Hepatocyte (in vitro differentiated cells): ENCODE measurements around the gene NUMA1. TPM values are rescaled to one million over a fixed set of nuclear protein-coding genes. Genes with fewer than 3 reads are reported as not detected.

Experiments used
- DNase-seq: peaks from one replicate; pipeline ENCODE4 v3.0.0-alpha.2; 2016; ENCODE audit warnings: low spot score
- H2AFZ ChIP-seq: fragments of 200-600 bp; sonication (generic); 2 replicates; pipeline ENCODE4 v1.6.0; 2016; ENCODE audit warnings: antibody characterized with exemption, mild to moderate bottlenecking
- H3K27ac ChIP-seq: fragments of 200-600 bp; sonication (generic); 2 replicates; pipeline ENCODE4 v1.5.1; 2016; ENCODE audit warnings: mild to moderate bottlenecking
- H3K27me3 ChIP-seq: fragments of 200-600 bp; sonication (generic); 2 replicates; pipeline ENCODE4 v1.6.1; 2016
- H3K36me3 ChIP-seq: fragments of 200-600 bp; sonication (generic); replicated peaks from 2 replicates; pipeline ENCODE4 v1.5.1; 2016; ENCODE audit warnings: low read depth; ENCODE audit not compliant: insufficient read depth
- H3K4me1 ChIP-seq: fragments of 200-600 bp; sonication (generic); 2 replicates; pipeline ENCODE4 v1.5.1; 2016; ENCODE audit warnings: mild to moderate bottlenecking, moderate library complexity; ENCODE audit not compliant: insufficient read depth
- H3K4me2 ChIP-seq: fragments of 200-600 bp; sonication (generic); 2 replicates; pipeline ENCODE4 v1.6.0; 2016
- H3K4me3 ChIP-seq: fragments of 200-600 bp; sonication (generic); 2 replicates; pipeline ENCODE4 v1.5.1; 2016; ENCODE audit warnings: mild to moderate bottlenecking
- H3K79me2 ChIP-seq: fragments of 200-600 bp; sonication (generic); 2 replicates; pipeline ENCODE4 v1.6.0; 2017; ENCODE audit warnings: mild to moderate bottlenecking
- H3K9me2 ChIP-seq: fragments of 200-600 bp; sonication (generic); replicated peaks from 2 replicates; pipeline ENCODE4 v1.6.0; 2017; ENCODE audit warnings: mild to moderate bottlenecking; ENCODE audit not compliant: insufficient read depth
- H3K9me3 ChIP-seq: fragments of 200-600 bp; sonication (generic); 2 replicates; pipeline ENCODE4 v1.5.1; 2016; ENCODE audit warnings: low read depth, mild to moderate bottlenecking
- H4K20me1 ChIP-seq: fragments of 200-600 bp; sonication (generic); 2 replicates; pipeline ENCODE4 v1.6.0; 2016; ENCODE audit warnings: mild to moderate bottlenecking; ENCODE audit not compliant: insufficient read depth, poor library complexity, severe bottlenecking
- CTCF ChIP-seq: fragments of 200-600 bp; sonication (generic); IDR thresholded peaks from 2 replicates; pipeline ENCODE4 v1.5.1; 2016; ENCODE audit warnings: antibody characterized with exemption, mild to moderate bottlenecking; ENCODE audit not compliant: poor library complexity
- EZH2 ChIP-seq: fragments of 200-600 bp; sonication (generic); IDR thresholded peaks from 2 replicates; pipeline ENCODE4 v1.6.1; 2016; ENCODE audit warnings: antibody characterized with exemption, mild to moderate bottlenecking, borderline replicate concordance
- EZH2phosphoT487 ChIP-seq: fragments of 200-600 bp; sonication (generic); IDR thresholded peaks from one replicate; pipeline ENCODE4 v1.6.1; 2018; ENCODE audit warnings: antibody characterized with exemption, mild to moderate bottlenecking, low read depth, moderate library complexity; ENCODE audit not compliant: unreplicated experiment, severe bottlenecking
- WGBS: methylation state at CpG from one replicate; pipeline ENCODE4 v1.1.6; 2016; ENCODE audit warnings: low lambda C conversion rate; ENCODE audit errors: missing lambda C conversion rate; 5-methylcytosine and 5-hydroxymethylcytosine counted together
- polyA plus RNA-seq: library from polyadenylated mRNA; unstranded; fragments of >200 nt; fragmentation: Nextera tagmentation; extraction: Ambion mirVana; gene quantifications from 2 replicates; pipeline ENCODE4 v1.2.1, GENCODE V29; 2016
- total RNA-seq: library from RNA; depleted of rRNA; stranded (reverse); fragments of >200 nt; gene quantifications from 2 replicates; pipeline ENCODE4 v1.2.3, GENCODE V29; 2014

The NUMA1 gene
- total and polyA plus RNA-seq, 2 experiments from 2014 or later: 103 to 140 TPM

- Histone ChIP-seq H3K27me3 (no peaks in the 10 kb centered on the region), H3K36me3 (no peaks in the 10 kb centered on the region), H3K4me3 (no peak overlapping the region), H3K4me2 (no peak overlapping the region), H2AFZ (no peak overlapping the region), H3K9me2 (no peaks in the 10 kb centered on the region), H3K27ac (no peak overlapping the region), H3K79me2 (peaks cover 8% of the 10 kb centered on the region), H3K9me3 (no peaks in the 10 kb centered on the region), H3K4me1 (peaks cover 6% of the 10 kb centered on the region), H4K20me1 (no peaks in the 10 kb centered on the region)
- DNase-seq: no peak
- 86% methylated on average over 4 of the region's 4 CpGs for WGBS
- no peak for TF ChIP-seq CTCF
Measured at GRCh38 chr11:72084076-72084475, 3.7 kb upstream of the NUMA1 start.

GRCh38 chr11:72083414-72083813 lies 3.1 kb upstream of the NUMA1 start:
- H3K4me2 ChIP-seq: no peak overlapping the region
- H4K20me1 ChIP-seq: no peaks in the 10 kb centered on the region
- H3K4me3 ChIP-seq: no peak overlapping the region

GRCh38 chr11:72081821-72082453 lies 1.6 kb upstream of the NUMA1 start:
- Histone ChIP-seq H4K20me1 (no peaks in the 10 kb centered on the region), H3K4me2 (no peak overlapping the region), H3K79me2 (peaks cover 29% of the 10 kb centered on the region), H3K27ac (peak overlapping the region; percentile 78), H2AFZ (no peak overlapping the region), H3K36me3 (no peaks in the 10 kb centered on the region), H3K4me3 (no peak overlapping the region), H3K4me1 (peaks cover 14% of the 10 kb centered on the region), H3K27me3 (no peaks in the 10 kb centered on the region), H3K9me2 (no peaks in the 10 kb centered on the region), H3K9me3 (no peaks in the 10 kb centered on the region)
- no peak for TF ChIP-seq EZH2phosphoT487
- TF ChIP-seq EZH2: no peak
- TF ChIP-seq CTCF: no peak
- 85% methylated on average over 3 of the region's 3 CpGs for WGBS
- no peak for DNase-seq

More at GRCh38 chr11:72083414-72083813, 3.1 kb upstream of the NUMA1 start:
- WGBS: 86% methylated on average over 2 of the region's 2 CpGs
- Histone ChIP-seq H3K27ac (no peak overlapping the region), H2AFZ (no peak overlapping the region), H3K9me3 (no peaks in the 10 kb centered on the region), H3K36me3 (no peaks in the 10 kb centered on the region), H3K79me2 (peaks cover 14% of the 10 kb centered on the region), H3K27me3 (no peaks in the 10 kb centered on the region), H3K4me1 (peaks cover 11% of the 10 kb centered on the region), H3K9me2 (no peaks in the 10 kb centered on the region)
- DNase-seq: no peak
- no peak for TF ChIP-seq EZH2phosphoT487
- no peak for TF ChIP-seq CTCF
- TF ChIP-seq EZH2: no peak
